GM15510 (cell line): ENCODE measurements around the gene BHLHA15.

Source experiments
- POLR2A ChIP-seq: IDR thresholded peaks from 3 replicates; pipeline ENCODE4 v1.6.1; 2011; ENCODE audit warnings: borderline replicate concordance; ENCODE audit not compliant: insufficient read length; ENCODE audit errors: extremely low read depth

BHLHA15 gene

DNA sequence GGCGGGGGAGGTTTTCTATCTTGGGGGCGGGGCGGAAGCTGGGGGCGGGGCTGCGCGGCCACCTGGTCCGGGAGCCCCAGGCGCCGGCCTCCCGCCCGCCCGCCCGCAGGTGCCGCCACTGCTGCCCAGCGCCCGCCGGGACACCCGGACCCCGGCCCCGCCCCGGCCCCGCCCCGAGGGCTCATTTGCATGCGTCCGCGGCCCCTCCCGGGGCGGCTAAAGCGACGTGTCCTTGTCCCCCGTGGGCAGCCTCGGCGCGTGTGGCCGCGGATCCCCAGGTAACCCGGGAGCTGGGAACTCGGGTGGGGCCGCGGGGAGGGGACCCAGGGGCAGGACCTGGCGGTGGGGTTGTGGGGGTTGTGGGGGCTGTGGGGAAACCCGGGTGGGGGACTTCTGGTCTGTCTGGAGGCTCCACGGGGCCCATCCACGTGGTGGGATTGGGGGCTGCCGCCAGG, at the start of gene BHLHA15:
Gene BHLHA15 (plus strand): TSS at position 219 of the 455 bp plus-strand sequence. CDS start 871 bp downstream, outside the sequence.
- no peak for TF ChIP-seq POLR2A

DNA sequence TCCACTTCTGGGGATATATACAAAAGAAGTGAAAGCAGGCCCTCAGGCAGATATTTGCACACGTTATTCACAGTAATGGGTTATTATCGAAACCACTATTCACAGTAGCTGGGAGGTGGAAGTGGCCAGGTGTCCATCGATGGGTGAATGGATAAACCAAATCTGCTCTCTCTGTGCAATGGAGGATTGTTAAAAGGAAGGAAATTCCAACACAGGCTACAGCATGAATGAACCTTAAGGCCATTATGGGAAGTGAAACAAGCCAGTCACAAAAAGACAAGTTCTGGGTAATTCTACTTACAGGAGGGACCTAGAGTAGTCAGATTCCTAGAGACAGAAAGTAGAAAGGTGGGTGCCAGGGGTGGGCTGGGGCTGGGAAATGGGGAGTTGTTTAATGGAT, 48.5 kb upstream of the BHLHA15 start:
- no peak for TF ChIP-seq POLR2A

DNA sequence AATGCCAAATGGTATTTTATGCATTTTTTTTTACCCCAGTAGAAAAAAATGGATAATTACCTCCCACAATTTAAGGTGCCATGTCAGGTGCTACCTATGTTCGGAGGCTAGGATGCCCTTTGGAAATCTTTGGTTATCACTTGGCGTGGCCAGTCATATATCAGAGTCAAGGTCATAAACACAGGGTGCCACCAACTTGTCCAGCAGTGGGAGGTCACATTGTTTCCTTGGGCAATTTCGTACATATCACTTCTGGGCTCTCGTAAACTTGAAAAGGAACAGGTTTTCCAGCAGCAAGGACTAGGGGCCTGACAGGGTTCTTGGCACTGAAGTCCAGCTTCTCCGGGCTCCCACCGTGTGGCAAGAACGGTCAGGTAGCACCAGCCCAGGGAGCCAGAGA, 48.0 kb upstream of the BHLHA15 start:
- TF ChIP-seq POLR2A = no peak

DNA sequence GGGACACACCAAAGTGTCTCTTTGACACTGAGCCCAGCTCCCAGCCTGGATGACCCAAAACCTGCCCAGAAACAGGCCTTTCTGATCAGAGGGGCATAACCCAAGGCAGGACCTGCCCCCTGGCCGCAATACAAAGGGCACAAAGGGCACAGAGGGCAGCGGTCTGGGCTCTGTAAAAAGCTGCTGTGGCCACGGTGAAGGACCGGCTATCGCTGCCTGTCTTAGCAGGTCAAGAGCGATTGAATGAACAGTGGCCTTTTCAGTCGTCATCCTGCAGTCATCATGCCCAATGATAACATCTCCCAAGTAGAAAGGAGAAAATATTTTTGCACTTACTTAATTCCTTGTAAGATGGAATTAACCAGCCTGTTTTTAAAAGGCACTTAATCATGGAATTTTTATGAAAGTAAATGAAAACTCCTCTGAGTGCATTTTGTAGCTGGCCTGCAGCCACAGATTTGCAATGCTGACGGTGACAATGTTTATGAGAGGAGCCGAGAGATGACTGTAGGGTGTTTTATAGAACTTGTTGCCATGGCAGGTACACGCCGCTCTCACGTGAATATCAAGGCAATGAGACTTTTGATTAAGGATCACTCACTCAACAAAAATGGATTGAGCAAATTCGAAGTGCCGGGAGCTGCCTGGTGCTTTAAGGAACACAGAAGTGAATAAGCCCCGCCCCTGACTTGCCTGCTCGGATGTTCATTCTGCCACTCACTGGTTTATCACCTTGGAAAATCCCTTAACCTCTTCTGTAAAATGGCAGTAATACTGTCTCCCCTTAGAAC, 47.3 kb upstream of the BHLHA15 start:
- TF ChIP-seq POLR2A = no peak

DNA sequence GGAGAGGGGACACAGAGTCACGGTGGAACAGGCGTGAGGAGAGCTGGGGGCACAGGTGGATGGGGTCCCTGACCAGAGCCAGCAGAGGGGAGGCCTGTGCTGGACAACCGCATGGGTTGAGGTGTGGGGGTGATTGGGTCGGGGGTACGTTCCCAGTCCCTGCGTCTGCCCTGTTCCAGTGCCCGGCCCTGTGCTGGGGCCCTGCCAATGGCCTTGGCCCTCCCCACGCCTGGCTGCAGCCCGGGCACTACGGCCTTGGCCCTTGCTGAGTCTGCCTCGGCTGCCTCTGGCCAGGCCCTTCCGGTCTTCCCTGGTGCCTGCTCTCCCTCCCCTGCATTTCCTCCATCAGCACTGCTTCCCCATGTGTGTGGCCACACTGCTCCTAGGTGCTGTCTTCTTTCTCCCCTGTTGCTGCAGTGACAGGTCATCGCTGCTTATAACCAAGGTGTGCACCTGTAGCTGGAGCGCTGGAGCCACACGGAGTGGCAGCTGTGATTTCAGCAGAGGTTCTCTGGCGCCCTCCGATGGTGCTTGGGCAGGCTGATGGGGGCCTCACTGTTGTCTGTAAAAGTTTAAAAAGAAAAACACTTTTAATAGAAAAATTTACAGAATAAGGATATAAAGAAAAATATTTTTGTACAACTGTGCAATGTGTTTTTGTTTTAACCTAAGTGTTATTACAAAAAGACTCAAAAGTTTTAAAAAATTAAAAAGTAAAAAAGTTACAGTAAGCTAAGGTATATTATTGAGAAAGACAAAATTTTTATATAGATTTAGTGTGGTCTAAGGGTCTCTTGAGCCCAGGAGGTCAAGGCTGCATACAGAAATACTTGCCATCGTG, 45.2 kb upstream of the BHLHA15 start:
- no peak for TF ChIP-seq POLR2A

DNA sequence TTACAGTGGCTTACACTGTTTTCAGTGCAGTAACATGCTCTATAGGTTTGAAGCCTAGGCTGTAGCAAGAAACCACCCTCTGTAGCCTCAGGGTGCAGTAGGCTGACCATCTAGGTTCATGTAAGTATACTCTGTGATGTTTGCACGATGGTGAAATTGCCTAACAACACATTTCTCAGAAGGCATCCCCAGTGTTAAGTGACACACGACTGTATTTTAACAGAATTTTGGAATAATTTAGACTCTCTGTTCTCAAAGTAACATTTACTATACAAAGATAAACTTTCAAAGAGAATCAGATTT, 44.6 kb upstream of the BHLHA15 start:
- TF ChIP-seq POLR2A = no peak

DNA sequence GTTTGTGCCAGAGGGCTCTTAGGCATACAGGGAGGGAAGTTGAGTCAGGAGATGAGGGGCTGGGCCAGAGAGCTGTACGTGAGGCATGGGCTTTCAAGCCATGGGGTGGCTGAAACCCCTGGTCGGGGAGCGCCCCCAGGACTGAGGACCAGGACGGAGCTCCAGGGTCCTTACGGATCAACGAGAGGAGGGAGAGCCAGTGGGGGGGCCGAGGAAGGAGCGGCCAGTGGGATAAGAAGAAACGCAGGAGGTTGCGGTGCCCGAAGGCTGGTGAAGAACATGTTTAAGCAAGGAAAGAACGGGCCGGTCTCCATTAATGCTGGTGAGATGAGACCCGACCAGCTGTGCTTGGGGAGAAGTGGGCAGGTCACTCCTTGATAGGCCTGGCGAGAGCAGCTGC, 43.6 kb upstream of the BHLHA15 start:
- TF ChIP-seq POLR2A = no peak

DNA sequence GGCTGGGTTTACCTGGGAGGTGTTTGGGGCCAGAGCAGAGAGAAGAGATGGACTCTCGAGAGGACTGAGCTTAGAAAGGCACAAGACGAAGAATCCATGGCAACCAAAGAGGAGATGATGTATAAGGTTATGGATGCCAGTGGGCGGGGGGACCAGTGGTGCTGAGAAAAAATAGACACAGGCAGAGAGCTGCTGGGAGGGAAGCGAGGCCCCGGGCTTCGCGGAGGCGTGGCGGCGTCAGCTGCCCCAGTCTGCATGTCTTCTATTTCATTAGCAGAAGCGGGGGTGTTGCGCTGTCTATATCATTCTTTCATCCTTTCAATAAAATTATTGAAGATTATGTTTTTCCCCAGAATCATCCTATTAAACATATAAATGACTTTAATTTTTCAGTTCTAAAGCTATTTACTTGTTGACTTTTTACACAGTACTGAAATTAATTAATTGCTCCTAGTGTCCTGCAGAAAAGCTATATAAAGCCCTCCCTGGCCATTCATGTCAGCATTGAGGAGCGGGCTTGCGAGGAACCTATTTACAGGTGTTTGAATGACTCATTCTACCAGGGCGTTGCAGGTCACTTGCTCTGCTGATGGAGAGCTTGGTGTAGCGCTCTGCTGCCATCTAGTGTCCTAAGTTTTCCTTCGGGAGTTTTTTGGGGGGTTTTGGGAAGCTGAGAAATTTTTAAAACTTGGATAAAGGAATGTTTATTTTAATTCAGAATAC, 42.9 kb upstream of the BHLHA15 start:
- TF ChIP-seq POLR2A = no peak

DNA sequence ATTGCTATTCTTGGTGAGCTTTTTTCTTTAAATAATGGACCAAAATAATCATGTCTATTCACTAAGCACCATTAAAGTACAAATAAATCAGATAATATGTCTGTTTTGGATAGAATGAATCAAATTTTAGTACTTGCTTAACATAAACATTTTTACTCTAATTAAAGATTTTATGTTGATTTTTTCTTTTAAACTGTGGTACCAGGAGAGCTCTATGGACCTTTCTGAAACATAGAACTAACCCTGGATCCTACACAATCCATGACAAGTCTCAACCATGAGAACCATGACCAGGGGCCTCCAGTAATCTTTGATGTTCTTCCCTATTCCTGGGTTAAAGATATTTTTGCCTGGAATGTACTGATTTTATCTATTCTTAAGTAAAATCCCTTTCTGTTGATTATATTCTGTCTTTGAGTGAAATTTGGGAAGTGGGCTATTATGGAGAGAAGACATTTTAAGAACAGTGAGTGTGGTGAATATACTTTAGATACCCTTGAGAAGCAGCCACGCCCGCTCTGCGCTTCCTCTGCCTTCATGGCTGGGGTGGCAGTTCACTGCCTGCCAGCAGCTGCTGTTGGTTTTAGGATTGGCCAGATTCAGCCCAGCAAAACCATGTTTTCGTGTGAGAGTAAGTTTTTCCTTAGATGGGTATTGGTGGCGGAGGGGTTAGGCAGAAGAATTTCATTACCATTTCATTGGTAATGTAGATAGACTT, 42.2 kb upstream of the BHLHA15 start:
- no peak for TF ChIP-seq POLR2A

DNA sequence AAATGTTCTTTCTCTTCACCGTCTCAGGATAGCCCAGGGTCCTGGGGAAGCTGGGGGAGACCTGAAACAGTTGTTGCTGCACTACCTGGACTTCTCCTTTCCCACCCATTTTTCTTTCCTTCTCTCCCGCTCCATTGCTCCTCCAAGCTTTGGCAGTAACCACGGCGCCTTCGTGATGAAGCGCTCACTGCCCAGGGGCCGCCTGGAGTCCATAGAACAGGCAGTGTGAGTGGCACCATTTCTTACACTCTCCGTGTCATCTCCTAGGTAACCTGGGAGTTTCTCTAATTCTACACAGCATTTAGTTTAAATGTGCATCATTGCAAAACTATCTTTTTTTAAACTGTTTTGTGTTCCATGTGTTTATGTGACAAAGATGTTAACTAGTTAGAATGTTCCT, 40.3 kb upstream of the BHLHA15 start:
- TF ChIP-seq POLR2A = no peak

DNA sequence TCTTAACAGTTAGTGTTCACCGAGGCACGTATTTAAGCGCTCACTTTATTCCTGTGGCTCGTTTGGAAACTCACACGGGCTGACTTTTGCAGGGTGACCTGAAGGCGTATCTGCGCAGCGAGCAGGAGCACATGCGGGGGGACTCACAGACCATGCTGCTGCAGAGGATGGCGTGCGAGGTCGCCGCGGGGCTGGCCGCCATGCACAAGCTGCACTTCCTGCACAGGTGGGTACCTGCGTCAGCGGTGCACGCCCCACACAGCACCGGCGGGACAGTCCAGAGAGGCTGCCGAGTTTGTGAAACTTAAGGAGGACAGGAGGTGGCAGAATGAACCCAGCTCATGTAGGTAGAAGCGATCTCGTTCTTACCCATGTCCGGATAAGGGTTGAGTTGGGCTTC, 39.8 kb upstream of the BHLHA15 start:
- no peak for TF ChIP-seq POLR2A

DNA sequence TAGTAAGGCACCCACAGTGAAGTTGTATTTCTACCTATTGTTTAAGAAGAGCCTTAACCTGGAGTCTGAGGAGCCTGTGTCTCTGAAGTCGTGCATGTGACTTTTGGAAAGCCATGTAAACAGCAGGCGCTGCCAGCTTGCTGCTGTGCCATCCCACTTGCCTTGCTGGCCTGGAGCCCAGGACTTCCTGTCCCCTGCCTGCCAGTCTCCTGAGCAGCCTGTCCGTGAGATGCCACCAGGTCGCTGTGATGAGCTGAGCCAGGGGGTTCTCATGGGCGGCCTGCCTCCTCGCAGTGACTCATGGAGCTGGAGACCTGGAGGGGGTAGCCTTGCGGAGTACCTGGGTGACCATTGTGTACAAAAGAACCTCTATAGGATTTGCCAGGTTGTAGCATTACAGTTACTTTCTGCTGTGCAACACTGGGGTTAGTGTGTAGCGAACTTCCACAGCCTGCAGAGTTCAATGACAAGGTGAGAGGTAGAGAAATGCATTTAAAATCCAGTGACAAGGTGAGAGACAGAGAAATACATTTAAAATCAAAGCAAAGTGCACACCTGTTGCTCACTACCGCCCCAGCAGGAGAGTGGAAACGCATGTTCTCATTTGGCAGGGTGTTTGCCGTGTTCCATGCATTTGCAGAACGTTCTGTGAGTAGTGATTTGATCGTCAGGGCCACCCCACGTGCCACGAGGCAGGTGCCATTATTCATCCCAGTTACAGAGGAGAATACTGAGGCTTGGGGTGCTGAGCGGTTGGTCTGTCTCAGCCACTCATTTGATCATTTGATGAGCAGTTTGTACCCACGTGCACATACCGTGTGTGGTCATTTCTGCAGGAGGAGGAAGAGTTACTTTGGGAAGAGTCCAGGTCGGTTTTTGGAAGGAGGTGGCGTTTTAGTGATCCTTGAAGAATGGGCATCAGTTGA, 36.6 kb upstream of the BHLHA15 start:
- TF ChIP-seq POLR2A = no peak

DNA sequence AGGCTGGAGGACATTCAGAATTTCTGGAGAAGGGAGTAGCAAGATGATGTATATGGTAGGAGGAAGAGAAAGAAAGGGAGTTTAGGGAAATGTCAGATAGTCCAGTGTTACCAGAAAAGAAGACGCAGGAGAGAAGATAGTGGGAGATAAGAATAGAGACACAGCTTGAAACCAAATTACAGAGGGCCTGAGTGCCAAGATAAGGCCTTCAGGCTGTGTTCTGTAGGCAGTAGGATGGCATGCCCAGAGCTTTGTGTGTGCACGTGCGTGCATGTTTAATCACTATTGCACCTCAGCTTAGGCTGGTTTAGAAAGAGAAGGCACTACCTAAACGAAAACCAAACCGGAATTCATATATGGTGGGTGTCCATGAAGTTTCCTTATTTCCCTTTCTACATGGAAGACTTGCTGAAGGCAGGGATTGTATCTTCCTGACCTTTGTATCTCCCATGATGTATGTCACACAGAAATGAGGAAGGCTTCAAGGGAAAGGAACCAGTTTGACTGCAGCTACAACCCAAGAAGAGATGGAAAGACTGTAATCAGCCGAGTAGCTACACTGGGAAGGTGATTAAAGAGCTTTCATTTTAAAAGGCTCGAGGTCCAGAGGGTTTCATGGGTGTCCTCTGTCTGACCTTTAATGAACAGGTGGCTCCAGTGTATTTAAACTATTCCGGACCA, 35.8 kb upstream of the BHLHA15 start:
- no peak for TF ChIP-seq POLR2A
